H1 (cell line): ENCODE data around the gene MAP1LC3A. TPM values are rescaled to one million over a fixed set of nuclear protein-coding genes. Genes with fewer than 3 reads are reported as not detected.

Experiments used
- ASH2L ChIP-seq: fragments of 200-600, 300-600 bp; sonication (generic); IDR thresholded peaks from one replicate; pipeline ENCODE4 v1.7.1; 2017; ENCODE audit warnings: low read length
- MAX ChIP-seq: IDR thresholded peaks from 2 replicates; pipeline ENCODE4 v1.6.1; 2012; ENCODE audit warnings: inconsistent platforms
- RNF2 ChIP-seq: fragments of 200-900, 300-1000 bp; sonication (generic); IDR thresholded peaks from 2 replicates; pipeline ENCODE4 v1.7.1; 2016; ENCODE audit warnings: borderline replicate concordance, low read depth, mild to moderate bottlenecking, antibody characterized with exemption, low read length; ENCODE audit not compliant: poor library complexity, severe bottlenecking; ENCODE audit errors: missing control alignments
- RXRA ChIP-seq: IDR thresholded peaks from 2 replicates; pipeline ENCODE4 v1.6.1; 2011; ENCODE audit warnings: low read depth, mild to moderate bottlenecking, low read length, moderate library complexity; ENCODE audit not compliant: insufficient read depth
- TEAD4 ChIP-seq: IDR thresholded peaks from 2 replicates; pipeline ENCODE4 v1.6.1; 2012; ENCODE audit warnings: low read depth, low read length, inconsistent platforms, mixed read lengths
- polyA plus RNA-seq, 7 experiments: library from polyadenylated mRNA; depleted of rRNA in 3 of 7; stranded (reverse) in 5 of 7; unstranded in 2 of 7; fragments of >200 nt in 5 of 7; fragments of 200-250 nt in 2 of 7; gene quantifications; 1 replicate in 5 of 7; 2 replicates in 1 of 7; 4 replicates in 1 of 7; pipeline versions ENCODE4 v1.2.1 to v1.2.3, GENCODE V29; 2011 to 2013; ENCODE audit warnings: missing spikeins in 2 of 7, mixed read lengths in 2 of 7
- total RNA-seq: library from RNA; stranded (reverse); fragmentation: NEBNext Ultra II Directional; extraction: Animal tissue kit (Norgen Biotek cat#: 25700); gene quantifications from 2 replicates; pipeline ENCODE4 v1.2.1, GENCODE V29; 2021

Gene MAP1LC3A
- total and polyA plus RNA-seq, 2 of the 8 experiments (the other 6 are each of a cell fraction or from before 2014, with no cell fraction given), result 5.0 to 6.1 TPM

DNA sequence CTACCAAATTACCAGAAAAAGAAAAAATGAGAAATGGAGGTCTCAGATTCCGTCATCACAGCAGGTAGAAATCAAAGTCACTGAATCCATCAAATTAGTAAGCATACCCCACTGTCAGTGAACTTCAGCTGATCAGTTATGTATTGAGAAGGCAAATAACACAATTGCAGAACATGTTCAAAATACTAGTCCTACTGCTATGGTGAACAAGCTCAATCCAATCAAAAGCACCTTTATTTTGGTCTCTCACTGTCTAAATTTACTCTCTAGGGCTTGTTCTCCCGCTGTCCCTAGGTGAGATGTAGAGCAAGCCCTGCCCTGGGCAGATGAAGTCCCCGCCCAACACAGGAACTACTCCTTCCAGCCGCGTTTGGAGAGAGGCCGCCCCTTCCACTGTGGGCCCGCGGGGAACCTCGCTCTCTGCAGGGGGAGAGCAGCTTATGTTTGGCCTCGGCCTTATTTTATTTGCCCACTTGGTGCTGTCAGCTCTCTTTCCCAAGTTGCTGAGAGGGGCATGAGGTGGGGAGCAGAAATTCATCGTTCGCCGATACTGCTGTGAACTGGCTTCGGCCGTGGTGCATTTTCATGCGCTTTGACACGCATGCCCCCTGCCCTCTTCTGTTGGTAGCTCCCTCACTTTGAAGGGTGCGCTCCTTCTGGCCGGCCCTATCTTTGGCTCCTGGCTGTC lies 14.3 kb upstream of the MAP1LC3A start (continued):
- TF ChIP-seq MAX (peak; percentile 63), ASH2L (peak; percentile 26), RNF2 (no peak), TEAD4 (no peak), RXRA (no peak)
